Naive thymus-derived CD4-positive, alpha-beta T cell (primary cell): ENCODE data around the gene FOXO1. TPM values are rescaled to one million over a fixed set of nuclear protein-coding genes. Genes with fewer than 3 reads are reported as not detected.
A peak's percentile ranks its signal among the peaks of the same experiment; 100 is the strongest.

Experiments
- ATAC-seq: fragments of 150-1000 bp; cut with Tn5 transposase; 2 replicates; pipeline ENCODE4 v1.10.0; 2021; ENCODE audit warnings: mild to moderate bottlenecking, moderate library complexity
- CTCF ChIA-PET: fragments of 350-600 bp; sonication (Branson Sonifier 250); formaldehyde crosslinking; loops from one replicate; lab custom pipeline; 2021; ENCODE audit warnings: antibody characterized with exemption; lab: Charles Lee
- POLR2A ChIA-PET: fragments of 350-600 bp; sonication (Branson Sonifier 250); formaldehyde crosslinking; loops from one replicate; lab custom pipeline; 2021; ENCODE audit warnings: antibody characterized with exemption, inconsistent platforms; lab: Charles Lee
- DNase-seq, 9 donors: peaks; one replicate each; pipeline versions ENCODE4 v3.0.0 to v3.0.0-alpha.2; 2020 to 2022; ENCODE audit warnings: mixed read lengths in 1 of 9
- H3K27ac ChIP-seq: one replicate; pipeline ENCODE4 v1.7.0; 2013; ENCODE audit warnings: mild to moderate bottlenecking, low read depth, low read length, moderate library complexity
- H3K27me3 ChIP-seq, 2 donors: one replicate each; pipeline ENCODE4 v1.7.0; 2013; ENCODE audit warnings: low read length in 2 of 2, mild to moderate bottlenecking in 2 of 2, moderate library complexity in 2 of 2; ENCODE audit not compliant: control insufficient read depth in 2 of 2, insufficient read depth in 2 of 2
- H3K36me3 ChIP-seq, 3 experiments: 1 replicate in 2 of 3; 2 replicates in 1 of 3; pipeline ENCODE4 v1.7.0; 2013; ENCODE audit warnings: low read length in 3 of 3, mild to moderate bottlenecking in 3 of 3, moderate library complexity in 1 of 3; ENCODE audit not compliant: insufficient read depth in 3 of 3, control insufficient read depth in 2 of 3
- H3K4me1 ChIP-seq, 2 donors: one replicate each; pipeline ENCODE4 v1.7.0; 2013; ENCODE audit warnings: low read length in 2 of 2, mild to moderate bottlenecking in 2 of 2, moderate library complexity in 1 of 2; ENCODE audit not compliant: control insufficient read depth in 2 of 2, insufficient read depth in 2 of 2
- H3K4me3 ChIP-seq: 2 replicates; pipeline ENCODE4 v1.7.0; 2013; ENCODE audit warnings: mild to moderate bottlenecking, low read length
- H3K9me3 ChIP-seq, 3 experiments: 1 replicate in 2 of 3; 2 replicates in 1 of 3; pipeline ENCODE4 v1.7.0; 2013; ENCODE audit warnings: low read length in 3 of 3; ENCODE audit not compliant: control insufficient read depth in 2 of 3
- H3K27ac Mint-ChIP-seq, 9 donors: one replicate each; pipeline ENCODE4 v1.8.0; 2020 to 2022; ENCODE audit warnings: mixed read lengths in 9 of 9, mild to moderate bottlenecking in 8 of 9, moderate library complexity in 5 of 9, inconsistent platforms in 2 of 9
- H3K27me3 Mint-ChIP-seq, 5 donors: one replicate each; pipeline ENCODE4 v1.8.0; 2021 to 2022; ENCODE audit warnings: mixed read lengths in 5 of 5, mild to moderate bottlenecking in 1 of 5
- H3K36me3 Mint-ChIP-seq, 5 donors: one replicate each; pipeline ENCODE4 v1.8.0; 2020 to 2022; ENCODE audit warnings: mixed read lengths in 5 of 5, mild to moderate bottlenecking in 3 of 5, inconsistent platforms in 1 of 5
- H3K4me1 Mint-ChIP-seq, 7 donors: one replicate each; pipeline ENCODE4 v1.8.0; 2020 to 2022; ENCODE audit warnings: mixed read lengths in 7 of 7, mild to moderate bottlenecking in 3 of 7, inconsistent platforms in 1 of 7
- H3K4me3 Mint-ChIP-seq, 10 donors: one replicate each; pipeline ENCODE4 v1.8.0; 2020 to 2022; ENCODE audit warnings: mild to moderate bottlenecking in 10 of 10, mixed read lengths in 10 of 10, moderate library complexity in 6 of 10, inconsistent platforms in 2 of 10
- H3K9me3 Mint-ChIP-seq, 11 donors: one replicate each; pipeline ENCODE4 v1.8.0; 2020 to 2022; ENCODE audit warnings: mixed read lengths in 11 of 11, mild to moderate bottlenecking in 4 of 11, inconsistent platforms in 1 of 11, moderate library complexity in 1 of 11
- intact Hi-C, 2 donors: fragments of 100-400 bp; cut with micrococcal nuclease; formaldehyde crosslinking; loops; one replicate each; pipeline ENCODE4 v1.15.1; 2023
- polyA plus RNA-seq, 2 donors: library from polyadenylated mRNA; unstranded; fragments of 300-500 nt; fragmentation: Illumina TruSeq; gene quantifications; one replicate each; pipeline ENCODE4 v1.2.3, GENCODE V29; 2021
- total RNA-seq, 6 experiments: library from RNA in 5 of 6; stranded (reverse) in 5 of 6; gene quantifications; 1 replicate in 5 of 6; 2 replicates in 1 of 6; pipeline ENCODE4 v1.2.3 and lab custom pipeline; 2021 to 2026

The FOXO1 gene
- total and polyA plus RNA-seq, 7 experiments from 2014 or later = 36.4 to 97.6 (median 72.5) TPM

DNA sequence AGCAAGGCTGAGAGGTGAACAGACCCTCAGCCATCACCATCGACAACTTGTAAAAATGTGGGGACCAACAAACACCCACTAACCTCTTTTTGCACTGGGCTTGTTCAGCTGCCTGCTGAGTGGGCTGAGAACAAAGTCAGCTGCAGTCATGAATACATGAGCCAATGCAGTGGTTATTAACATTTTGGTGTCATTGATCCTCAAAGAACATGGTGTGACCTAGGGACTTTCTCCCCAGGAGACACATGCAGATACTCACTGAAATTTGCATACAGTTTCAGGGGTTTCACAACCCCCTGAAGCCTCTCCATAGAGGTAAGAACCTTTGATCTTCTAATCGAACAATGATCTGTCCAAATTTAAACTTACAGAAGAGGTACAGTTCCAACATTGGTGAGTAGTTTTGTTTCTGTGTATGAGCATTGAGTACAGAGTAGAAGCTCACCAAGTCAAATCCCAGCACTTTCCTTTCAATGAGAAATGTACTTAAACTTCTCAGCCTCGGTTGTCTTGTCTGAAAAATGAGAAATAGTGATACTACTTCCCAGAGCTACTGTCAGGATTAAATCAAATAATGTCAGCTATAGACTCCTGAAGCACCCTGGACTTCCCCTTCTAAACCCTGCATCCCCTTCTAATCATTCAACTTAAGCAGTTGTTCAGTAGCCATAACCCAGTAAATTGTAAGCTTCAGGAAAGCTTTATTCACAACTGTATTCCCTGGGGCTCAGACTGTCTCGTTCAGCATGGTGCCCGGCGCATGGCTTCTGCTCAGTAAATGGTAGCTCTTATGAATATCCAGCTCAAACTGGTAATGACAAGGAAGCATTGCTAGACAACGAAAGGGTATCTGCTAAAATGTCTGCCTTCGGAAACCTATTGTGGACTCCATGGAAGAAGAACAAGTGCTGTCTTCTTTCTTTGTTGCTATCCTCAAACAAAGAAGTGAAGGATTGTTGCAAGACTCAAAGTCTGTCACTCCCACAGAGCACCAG, 148.7 kb downstream of the FOXO1 start:
- peak overlapping the region in 5 of 9 donors; percentile 1 to 80 (median 36) for H3K27ac Mint-ChIP-seq
- intact Hi-C loops = no loop called here
- ATAC-seq (no peak), DNase-seq (peak in 1 of 9 donors; percentile 25)
- ChIA-PET CTCF (no interaction called here), POLR2A (no interaction called here)
- no peaks in the 10 kb centered on the region for H3K9me3 ChIP-seq
- H3K27me3 Mint-ChIP-seq = no peaks in the 10 kb centered on the region
- H3K36me3 ChIP-seq = no peaks in the 10 kb centered on the region
- peaks cover 17 to 72% (median 44%) of the 10 kb centered on the region in 7 donors for H3K4me1 Mint-ChIP-seq
- peaks cover 0 to 4% (median 0%) of the 10 kb centered on the region in 11 donors for H3K9me3 Mint-ChIP-seq
- peaks cover 0 to 12% (median 4%) of the 10 kb centered on the region in 5 donors for H3K36me3 Mint-ChIP-seq
- no peak overlapping the region for H3K4me3 ChIP-seq
- H3K27me3 ChIP-seq = no peaks in the 10 kb centered on the region
- no peak overlapping the region for H3K27ac ChIP-seq
- H3K4me3 Mint-ChIP-seq = peak overlapping the region in 3 of 10 donors; percentile 26 to 53 (median 39)
- H3K4me1 ChIP-seq = peaks cover 14 to 17% of the 10 kb centered on the region in 2 donors

- intact Hi-C loops = no loop called here
Observed at GRCh38 chr13:40515702-40516101, 150.7 kb downstream of the FOXO1 start.

DNA sequence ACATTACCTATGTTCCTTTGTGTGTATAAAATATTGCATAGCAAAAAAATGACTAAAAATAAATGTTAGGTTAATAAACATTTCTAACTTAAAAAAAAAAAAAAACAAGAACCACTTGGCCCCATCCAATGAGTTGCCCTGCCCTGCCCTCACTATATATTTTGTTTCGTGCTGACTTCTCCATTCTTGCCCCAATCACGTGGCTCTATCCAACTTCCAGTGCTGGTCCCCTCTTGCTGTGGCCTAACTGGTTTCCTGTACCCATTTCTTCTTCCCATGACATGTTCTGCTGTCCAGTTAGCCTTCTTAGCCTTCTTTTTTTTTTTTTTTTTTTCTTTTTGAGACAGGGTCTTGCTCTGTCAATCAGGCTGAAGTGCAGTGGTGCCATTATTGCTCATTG, 151.6 kb downstream of the FOXO1 start:
- intact Hi-C loops = no loop called here
- no peak for DNase-seq
- Histone ChIP-seq H3K4me1 (peaks cover 14 to 18% of the 10 kb centered on the region in 2 donors), H3K27me3 (no peaks in the 10 kb centered on the region), H3K36me3 (no peaks in the 10 kb centered on the region), H3K27ac (no peak overlapping the region), H3K9me3 (no peaks in the 10 kb centered on the region), H3K4me3 (no peak overlapping the region)
- ATAC-seq = peak; percentile 38
- H3K4me1 Mint-ChIP-seq = peaks cover 20 to 71% (median 50%) of the 10 kb centered on the region in 7 donors
- no peaks in the 10 kb centered on the region for H3K27me3 Mint-ChIP-seq
- H3K36me3 Mint-ChIP-seq = peaks cover 0 to 14% (median under 1%) of the 10 kb centered on the region in 5 donors
- POLR2A ChIA-PET = interaction anchor here (2.4 kb wide), 1 partner anchor 21 kb away, joined by 8 read pairs; no protein-coding TSS in a partner anchor
- H3K27ac Mint-ChIP-seq = no peak overlapping the region
- CTCF ChIA-PET = no interaction called here
- H3K9me3 Mint-ChIP-seq = peaks cover 0 to 4% (median 0%) of the 10 kb centered on the region in 11 donors
- no peak overlapping the region for H3K4me3 Mint-ChIP-seq

More at GRCh38 chr13:40515702-40516101, 150.7 kb downstream of the FOXO1 start:
- CTCF ChIA-PET = interaction anchor here (0.6 kb wide), 1 partner anchor 561 kb away, joined by 3 read pairs; no protein-coding TSS in a partner anchor
- no peak overlapping the region for H3K27ac ChIP-seq
- H3K4me1 Mint-ChIP-seq = peaks cover 19 to 67% (median 44%) of the 10 kb centered on the region in 7 donors
- H3K27me3 Mint-ChIP-seq = no peaks in the 10 kb centered on the region
- no peaks in the 10 kb centered on the region for H3K27me3 ChIP-seq
- no peak overlapping the region for H3K4me3 ChIP-seq
- ATAC-seq = no peak
- peaks cover 0 to 4% (median 0%) of the 10 kb centered on the region in 11 donors for H3K9me3 Mint-ChIP-seq
- no peak overlapping the region for H3K4me3 Mint-ChIP-seq
- no peaks in the 10 kb centered on the region for H3K9me3 ChIP-seq
- peak overlapping the region in 2 of 9 donors; percentile 17 to 57 for H3K27ac Mint-ChIP-seq
- H3K36me3 Mint-ChIP-seq = peaks cover 0 to 13% (median 4%) of the 10 kb centered on the region in 5 donors
- DNase-seq = no peak
- H3K4me1 ChIP-seq = peaks cover 14 to 18% of the 10 kb centered on the region in 2 donors
- POLR2A ChIA-PET = no interaction called here
- H3K36me3 ChIP-seq = no peaks in the 10 kb centered on the region

- Mint-ChIP-seq H3K4me3 (no peak overlapping the region), H3K9me3 (peaks cover 0 to 3% (median 0%) of the 10 kb centered on the region in 11 donors), H3K27ac (peak overlapping the region in 1 of 9 donors; percentile 32), H3K4me1 (peaks cover 27 to 83% (median 70%) of the 10 kb centered on the region in 7 donors), H3K36me3 (peaks cover 0 to 12% (median 0%) of the 10 kb centered on the region in 5 donors), H3K27me3 (no peaks in the 10 kb centered on the region)
- DNase-seq (no peak), ATAC-seq (no peak)
- CTCF ChIA-PET = no interaction called here
- H3K9me3 ChIP-seq = no peaks in the 10 kb centered on the region
- POLR2A ChIA-PET = interaction anchor here (0.7 to 1.1 kb wide), 2 partner anchors 15 to 57 kb away, joined by 3 to 5 read pairs; no protein-coding TSS in a partner anchor
- H3K27ac ChIP-seq = no peak overlapping the region
- no peaks in the 10 kb centered on the region for H3K36me3 ChIP-seq
- no peak overlapping the region for H3K4me3 ChIP-seq
- intact Hi-C loops = loop anchor here in 1 of 2 donors (2.0 to 5.0 kb wide), 2 partner anchors 19 to 72 kb away; no protein-coding TSS in a partner anchor
- no peaks in the 10 kb centered on the region for H3K27me3 ChIP-seq
- H3K4me1 ChIP-seq = peaks cover 0 to 43% of the 10 kb centered on the region in 2 donors
Observed at GRCh38 chr13:40509876-40510275, 156.6 kb downstream of the FOXO1 start.

DNA sequence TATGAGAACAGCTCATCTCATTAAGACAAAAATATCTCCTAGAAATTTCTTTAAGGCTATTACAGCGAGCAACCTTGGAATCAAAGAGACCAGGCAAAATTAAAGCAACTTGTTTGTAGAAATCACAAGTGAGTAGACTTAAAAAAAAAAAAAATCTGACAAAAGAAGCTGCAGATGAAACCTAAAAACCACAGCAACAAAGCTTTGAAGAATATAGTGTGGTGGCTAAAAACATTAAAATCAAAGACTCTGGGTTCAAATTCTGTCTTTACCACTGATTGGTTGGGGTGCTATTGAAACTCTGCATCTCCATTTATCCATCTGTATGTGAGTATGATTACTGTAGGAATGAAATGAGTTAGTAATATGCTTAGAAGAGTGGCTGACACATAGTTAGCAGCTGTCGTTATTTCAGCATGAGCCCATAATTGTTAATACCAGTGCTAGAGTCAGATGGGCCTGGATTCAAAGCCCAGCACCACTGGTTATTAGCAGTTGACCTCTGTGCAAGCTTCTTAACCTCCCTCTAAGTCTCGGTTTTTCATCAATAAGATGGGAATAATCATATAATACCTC, 157.6 kb downstream of the FOXO1 start:
- H3K4me1 ChIP-seq = peaks cover 0 to 43% of the 10 kb centered on the region in 2 donors
- Mint-ChIP-seq H3K4me1 (peaks cover 27 to 84% (median 77%) of the 10 kb centered on the region in 7 donors), H3K4me3 (peak overlapping the region in 9 of 10 donors; percentile 52 to 84 (median 65)), H3K27ac (peak overlapping the region in 8 of 9 donors; percentile 62 to 95 (median 86)), H3K36me3 (peaks cover 0 to 9% (median 0%) of the 10 kb centered on the region in 5 donors), H3K9me3 (peaks cover 0 to 6% (median 0%) of the 10 kb centered on the region in 11 donors), H3K27me3 (no peaks in the 10 kb centered on the region)
- intact Hi-C loops = loop anchor here in 1 of 2 donors (1.0 to 5.0 kb wide), 4 partner anchors 15 to 73 kb away; no protein-coding TSS in a partner anchor
- ATAC-seq (peak; percentile 51), DNase-seq (peak in 5 of 9 donors; percentile 38 to 61 (median 45))
- ChIA-PET CTCF (interaction anchor here (0.6 kb wide), 2 partner anchors 89 to 152 kb away, joined by 4 to 11 read pairs; no protein-coding TSS in a partner anchor), POLR2A (interaction anchor here (0.6 to 1.2 kb wide), 6 partner anchors 13 to 298 kb away, joined by 3 to 7 read pairs (median 3); no protein-coding TSS in a partner anchor)
- H3K36me3 ChIP-seq = no peaks in the 10 kb centered on the region
- no peak overlapping the region for H3K27ac ChIP-seq
- no peaks in the 10 kb centered on the region for H3K9me3 ChIP-seq
- no peak overlapping the region for H3K4me3 ChIP-seq
- H3K27me3 ChIP-seq = no peaks in the 10 kb centered on the region
